Measurements from ENCODE around the gene OLFM2.
"Not testable (repeated sequence)": the region's sequence is repeated elsewhere in the genome, so short reads cannot be mapped to it uniquely, and the experiment has no call there.

Gene OLFM2
- 1.4 to 3.6 reads per million in 2 donors for total RNA-seq

DNA sequence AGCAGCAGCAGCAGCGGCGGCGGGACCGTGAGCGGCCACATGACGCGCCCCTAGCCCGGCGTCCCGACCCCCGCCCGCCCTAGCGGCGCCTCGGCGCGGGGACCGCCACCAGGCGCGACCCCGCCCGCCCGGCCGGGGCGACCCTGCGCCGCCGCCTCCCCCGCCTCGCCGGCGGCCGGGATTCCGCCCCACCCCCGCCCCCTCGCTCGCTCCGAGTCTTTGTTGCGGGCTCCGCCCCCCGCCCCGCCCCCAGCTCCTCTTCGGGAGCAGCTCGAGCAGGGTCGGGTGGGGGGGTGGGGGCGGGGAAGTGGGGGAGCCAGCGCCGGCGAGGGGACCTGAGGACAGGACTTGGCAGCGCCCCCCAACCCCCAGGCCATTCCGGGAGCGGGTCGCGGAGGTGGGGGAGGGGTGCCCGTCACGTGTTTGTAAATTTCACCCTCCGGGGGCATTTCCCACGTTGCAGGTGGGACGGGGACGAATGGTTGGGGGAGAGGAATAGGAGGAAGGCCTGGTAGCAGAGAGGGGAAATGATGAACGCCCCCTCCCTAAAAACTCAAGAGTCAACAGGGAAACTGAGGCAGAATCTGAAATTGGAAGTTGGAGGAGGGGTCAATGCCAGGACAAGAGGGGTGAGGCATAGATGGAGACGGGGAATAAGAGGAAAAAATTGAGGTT lies at the start of gene OLFM2:
OLFM2 (minus strand) TSS at position 190 of the 675 bp plus-strand sequence; CDS start at position 41, 149 bp downstream.
- DNase-seq, result no peak

DNA sequence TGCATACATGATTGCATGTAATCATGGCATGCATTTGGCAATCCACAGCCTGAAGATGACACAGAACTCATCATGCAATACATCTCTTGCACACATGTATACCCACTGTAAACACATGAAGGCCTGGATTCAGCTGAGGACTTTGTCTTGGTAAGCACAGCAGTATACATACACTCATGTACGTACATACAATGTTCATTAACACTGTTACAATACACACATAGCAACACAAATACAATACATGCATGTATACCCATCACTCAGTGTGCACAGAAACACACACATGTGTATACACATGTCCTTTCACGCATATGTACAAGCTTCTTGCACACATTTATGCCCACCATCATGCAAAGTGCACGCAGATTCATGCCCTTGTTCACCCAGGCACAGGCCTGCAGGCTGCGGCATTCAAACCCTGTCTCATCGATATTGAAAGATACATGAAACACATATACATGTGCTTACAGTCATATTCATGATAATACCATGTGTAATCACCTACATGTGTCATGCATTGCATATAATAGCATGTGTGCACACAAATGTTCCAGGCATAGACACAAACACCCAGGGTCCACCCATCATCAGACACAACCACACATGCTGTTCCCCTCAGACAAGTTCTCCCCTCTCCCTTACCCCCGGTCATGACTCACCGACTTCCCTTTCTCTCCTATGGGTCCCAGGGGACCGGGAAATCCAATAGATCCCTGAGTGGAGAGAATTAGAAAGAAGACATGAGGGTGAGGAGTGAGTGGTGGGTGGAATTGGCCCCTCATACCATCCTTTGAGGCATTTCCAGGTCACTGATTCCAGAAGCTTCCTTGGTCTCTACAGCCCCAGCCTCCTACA lies 45.3 kb upstream of the OLFM2 start:
- DNase-seq, result no peak

DNA sequence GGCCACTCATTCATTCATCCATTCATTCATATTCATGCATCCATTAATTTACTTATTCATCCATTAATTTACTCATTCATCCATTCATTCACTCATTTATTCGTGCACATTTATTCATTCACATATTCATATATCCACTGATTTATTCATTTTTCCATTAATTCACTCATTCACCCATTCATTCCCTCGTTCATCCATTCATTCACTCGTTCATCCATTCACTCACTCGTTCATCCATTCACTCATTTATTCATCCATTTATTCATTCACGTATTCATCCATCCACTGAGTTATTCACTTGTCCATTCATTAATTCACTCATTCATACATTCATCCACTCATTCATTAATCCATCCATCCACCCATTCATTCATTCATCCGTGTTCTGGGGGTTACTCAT lies 35.8 kb upstream of the OLFM2 start:
- no peak for DNase-seq

DNA sequence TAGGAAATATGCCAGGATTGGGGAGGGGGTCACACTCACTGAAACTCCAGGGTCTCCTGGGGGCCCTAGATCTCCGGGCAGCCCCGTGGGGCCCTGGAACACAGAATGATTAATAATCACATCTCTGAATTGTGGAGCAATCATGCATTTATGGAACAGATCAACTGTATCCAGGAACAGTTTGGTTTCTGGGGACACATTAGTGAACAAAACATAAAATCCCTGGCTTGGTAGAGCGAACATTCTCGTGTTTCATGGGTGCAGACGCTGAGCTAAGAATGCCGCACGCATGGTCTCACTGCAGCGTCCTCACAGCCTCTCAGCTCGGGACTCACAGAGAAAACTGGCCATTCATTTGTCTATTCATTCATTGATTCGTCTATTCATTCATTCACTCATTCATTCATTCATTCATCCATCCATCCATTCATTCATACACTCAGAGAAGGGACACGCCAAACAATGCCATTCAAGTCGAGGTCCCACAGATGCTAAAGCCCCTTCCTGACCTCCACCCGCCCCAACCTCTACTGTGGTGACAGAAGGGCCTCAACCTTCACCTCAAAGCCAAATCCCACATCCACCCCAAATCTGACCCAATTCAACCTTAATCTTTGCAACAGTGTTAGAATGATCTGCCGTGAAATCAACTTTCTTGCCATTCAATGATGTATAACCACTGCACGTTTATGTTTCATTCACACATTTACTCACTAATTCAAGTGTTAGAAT lies 35.0 kb upstream of the OLFM2 start:
- no peak for DNase-seq

DNA sequence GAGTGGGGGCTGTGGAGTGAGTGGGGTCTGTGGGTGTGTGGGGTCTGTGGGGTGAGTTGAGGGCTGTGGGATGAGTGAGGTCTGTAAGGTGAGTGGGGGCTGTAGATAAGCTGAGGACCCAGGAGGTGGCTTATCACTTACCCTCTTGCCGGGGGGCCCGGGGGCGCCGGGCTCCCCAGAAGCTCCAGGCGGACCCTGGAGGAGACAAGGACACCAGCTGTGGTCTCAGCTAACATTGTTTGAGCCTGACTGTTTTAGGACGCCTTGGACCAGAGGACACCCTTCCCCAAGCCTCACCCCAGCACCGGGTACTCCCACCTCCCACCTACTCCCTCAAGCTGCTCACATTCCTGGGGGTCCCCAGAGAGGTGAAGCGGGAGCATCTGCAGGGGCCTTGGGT lies 34.2 kb upstream of the OLFM2 start:
- no peak for DNase-seq

DNA sequence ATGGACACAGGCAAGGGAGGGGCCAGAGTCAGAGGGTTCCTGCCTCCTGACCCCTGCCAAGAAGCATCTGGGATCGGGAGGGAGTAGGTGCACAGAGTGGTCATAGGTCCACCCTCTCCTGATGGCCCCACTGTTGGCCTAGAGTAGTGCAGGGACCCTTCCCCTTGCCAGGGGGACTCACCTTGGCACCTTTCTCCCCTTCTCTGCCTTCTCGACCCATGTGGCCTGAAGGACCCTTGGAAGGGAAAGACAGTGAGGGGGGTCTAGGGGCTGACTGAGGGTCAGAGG lies 33.3 kb upstream of the OLFM2 start:
- no peak for DNase-seq

DNA sequence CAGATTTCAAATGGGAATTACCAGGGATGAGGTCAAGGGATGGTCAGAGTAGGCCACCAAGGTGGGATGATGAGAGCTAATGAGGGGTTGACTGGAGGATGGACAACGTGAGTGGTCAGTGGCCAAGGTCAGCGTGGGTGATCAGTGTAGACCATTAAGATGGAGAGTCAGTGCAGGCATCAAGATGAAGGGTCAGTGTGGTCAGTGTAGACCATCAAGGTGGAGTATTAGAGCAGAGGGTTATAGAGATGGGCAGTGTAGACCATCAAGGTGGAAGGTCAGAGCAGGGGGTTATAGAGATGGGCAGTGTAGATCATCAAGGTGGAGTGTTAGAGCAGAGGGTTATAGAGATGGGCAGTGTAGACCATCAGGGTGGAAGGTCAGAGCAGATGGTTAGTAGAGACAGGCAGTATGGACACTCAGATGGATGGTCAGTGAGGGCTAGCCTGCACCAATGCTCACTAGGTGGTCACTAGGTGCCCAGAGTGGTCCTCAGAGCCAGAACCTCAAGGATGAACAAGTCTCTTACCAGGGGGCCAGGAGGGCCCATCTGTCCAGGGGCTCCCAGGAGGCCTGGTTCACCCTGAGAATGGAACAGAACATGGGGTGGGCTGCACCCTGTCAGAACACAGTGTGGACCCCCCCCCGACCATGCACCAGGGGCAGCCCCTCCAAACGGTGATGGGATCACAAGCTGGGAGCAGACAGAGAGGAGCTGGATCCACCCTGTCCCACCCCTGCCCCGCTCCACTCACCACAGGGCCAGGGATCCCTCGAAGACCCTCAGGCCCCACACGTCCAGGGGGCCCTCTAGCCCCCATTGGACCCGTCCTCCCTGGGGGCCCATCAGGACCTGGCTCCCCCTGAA lies 32.7 kb upstream of the OLFM2 start:
- no peak for DNase-seq

DNA sequence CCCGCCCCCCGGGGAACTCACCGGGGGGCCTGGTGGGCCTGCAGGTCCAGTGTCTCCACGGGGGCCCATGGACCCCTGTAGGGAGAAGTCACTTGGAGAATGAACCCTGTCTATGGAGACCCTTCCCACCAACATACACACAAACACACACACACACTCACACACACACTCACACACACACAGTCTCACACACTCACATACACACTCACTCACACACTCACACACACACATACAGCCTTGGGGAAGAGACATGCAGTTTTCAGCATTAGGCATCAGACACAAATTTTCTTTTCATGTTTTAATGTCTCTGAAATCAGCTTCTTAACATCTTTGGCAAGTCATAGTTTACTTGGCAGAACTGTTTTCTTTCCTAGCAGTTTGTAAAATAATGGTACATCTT lies 31.0 kb upstream of the OLFM2 start:
- no peak for DNase-seq

DNA sequence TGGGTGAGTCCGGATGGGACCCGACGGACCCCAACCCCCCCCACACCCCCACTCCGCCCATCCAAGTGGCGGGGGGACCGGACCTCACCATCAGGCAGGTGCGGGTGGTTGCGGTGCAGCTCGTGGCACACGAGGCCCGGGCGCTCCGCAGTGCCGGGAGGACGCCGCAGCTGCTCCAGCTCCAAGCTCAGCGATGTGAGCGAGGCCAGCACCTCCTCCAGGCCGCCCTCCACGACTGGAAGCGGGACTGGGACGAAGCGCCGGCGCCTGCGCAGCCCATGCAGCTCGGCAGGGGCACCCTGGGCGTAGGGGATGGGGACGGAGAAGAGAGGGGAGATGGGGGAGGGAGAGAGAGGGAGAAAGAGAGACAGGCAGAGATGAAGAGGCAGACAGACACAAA lies 30.1 kb upstream of the OLFM2 start:
- no peak for DNase-seq

DNA sequence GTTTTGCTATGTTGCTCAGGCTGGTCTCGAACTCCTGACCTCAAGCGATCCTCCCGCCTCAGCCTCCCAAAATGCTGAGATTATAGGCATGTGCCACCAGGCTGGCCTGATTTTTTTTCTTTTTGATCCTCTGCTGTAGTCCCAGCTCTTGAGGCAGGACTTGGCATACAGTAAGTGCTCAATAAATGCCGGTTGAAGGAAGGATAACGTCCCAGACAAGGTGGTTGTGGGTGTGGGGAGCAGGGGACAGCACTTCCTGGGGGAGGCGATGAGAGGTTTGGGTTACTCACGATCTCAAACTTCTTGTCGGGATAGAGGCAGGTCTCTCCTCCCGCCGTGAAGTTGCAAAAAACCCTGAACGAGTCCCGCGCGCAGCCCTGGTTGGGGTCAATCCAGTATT lies 29.7 kb upstream of the OLFM2 start:
- no peak for DNase-seq

DNA sequence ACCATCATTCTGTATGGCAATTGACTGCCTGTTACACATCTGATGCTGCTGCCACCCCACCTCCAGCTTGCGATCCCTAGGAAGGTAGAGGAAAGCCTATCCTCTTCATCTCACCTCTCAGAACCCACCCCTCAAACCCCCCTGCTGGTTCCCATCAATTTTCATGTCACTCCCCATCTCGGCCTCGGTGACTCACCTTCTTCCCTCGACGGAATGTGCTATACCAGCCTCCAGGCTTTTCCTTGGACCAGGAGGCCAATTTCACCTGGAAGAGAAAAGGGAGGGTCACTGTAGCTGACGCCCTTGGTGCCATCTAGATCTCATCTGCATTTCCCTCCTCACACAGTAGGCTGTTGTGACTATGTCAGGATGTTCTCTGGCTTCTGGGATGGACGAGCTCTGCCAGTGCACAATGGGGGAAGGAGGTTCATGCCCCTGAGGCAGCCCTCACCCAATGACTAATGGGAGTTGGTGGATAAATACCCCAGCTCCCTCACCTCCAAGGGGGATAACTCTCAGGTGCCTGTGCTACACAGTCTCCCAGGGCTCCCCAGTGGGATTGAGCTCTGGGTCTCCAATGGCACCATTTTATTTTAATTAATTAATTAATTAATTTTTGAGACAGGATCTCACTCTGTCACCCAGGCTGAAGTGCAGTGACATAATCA lies 26.4 kb upstream of the OLFM2 start:
- DNase-seq, result no peak

DNA sequence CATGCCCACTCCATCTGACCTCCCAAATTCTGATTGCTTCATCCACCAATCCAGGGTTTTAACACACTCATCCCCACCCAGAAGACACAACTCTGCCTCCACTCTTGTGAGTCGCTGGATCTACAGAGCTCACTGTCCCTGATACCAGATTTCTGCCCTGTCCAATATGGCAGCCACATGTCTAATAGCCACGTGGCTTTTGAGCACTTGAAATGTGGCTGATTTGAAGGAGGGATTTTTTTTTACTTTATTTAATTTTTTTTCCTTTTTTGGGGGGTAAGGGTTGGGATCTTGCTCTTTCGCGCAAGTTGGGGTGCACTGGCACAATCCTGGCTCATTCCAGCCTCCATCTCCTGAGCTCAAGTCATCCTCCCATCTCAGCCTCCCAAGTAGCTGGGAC lies 24.8 kb upstream of the OLFM2 start:
- no peak for DNase-seq

DNA sequence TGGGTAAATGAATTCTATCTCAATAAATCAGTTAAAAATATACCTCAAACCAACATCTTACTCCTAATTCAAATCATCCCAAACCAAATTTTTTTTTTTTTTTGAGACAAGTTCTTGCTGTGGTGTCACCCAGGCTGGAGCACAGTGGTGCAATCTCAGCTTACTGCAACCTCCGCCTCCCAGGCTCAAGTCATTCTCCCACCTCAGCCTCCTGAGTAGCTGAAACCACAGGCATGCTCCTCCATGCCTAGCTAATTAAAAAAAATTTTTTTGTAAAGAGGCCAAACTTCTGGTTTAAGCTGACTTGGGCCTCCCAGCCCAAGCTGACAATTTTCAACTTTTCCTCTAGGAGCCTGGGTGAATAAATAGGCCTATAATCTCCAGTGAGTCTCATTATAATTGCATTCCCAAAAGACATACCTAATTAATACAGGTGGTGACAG lies 22.1 kb upstream of the OLFM2 start:
- no peak for DNase-seq

DNA sequence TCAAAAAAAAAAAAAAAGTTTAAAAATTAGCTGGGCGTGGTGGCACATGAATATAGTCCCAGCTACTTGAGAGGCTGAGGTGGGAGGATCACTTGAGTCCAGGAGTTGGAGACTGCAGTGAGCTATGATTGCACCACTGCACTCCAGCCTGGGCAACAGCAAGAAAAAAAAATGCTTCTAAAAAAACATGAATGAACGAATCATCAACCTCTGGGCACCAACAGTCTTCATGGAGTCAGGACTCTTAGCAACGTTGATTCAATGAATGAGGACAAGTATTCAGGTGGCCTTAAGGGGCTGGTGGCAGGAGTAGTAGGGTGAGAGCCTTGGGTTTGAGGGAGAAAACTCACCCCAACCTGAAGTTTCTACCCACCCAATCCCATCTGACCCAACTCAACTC lies 20.6 kb upstream of the OLFM2 start:
- no peak for DNase-seq

DNA sequence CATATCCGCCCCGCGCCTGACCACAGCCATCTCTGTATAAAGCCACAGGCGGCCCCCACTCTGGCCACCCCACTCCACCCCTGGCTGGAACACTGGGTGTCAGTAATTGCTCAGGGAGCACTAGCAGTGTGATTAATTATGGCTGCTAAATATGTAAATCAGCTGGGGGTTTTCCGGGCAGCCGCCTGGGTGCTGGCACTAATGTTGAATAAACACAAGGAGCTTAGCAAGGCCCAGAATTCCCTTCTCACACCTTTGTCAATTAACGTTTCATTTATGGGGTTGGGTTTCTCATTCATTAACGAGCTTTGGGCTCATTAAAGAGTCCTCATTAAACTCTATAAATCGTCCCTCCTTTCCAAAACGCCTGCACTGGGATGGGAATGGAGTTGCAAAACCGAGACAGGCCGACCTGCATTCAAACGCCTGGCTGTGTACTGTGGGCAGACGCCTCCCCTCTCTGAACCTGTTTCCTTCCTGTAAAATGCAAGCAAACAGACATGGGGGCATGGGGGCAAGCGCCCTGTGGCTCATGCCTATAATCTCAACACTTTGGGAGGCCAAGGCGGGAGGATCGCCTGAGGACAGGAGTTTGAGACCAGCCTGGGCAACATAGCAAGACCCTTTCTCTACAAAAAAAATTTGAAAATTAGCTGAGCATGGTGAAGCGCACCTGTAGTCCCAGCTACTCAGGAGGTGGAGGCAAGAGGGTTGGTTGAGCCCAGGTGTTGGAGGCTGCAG lies 17.7 kb upstream of the OLFM2 start:
- DNase-seq, result no peak

DNA sequence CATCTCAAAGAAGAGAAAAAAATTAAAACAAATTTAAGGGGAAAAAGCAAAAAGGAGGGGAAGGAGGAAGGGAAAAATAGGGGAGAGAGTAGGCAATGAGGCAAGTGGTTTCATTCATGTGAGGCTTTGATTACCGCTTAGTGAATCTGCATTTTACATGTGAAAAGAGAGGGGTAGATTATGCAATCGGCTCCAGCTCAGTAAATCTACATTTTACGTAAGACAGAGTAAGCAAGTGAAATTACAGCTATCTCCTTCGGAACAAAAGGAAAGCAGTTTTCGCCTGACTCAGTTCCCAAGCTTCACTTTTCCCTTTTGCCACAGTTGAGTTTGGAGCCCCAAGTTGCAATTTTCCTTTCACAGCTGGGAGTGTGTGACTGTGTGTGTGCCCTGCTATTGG lies 16.0 kb upstream of the OLFM2 start:
- no peak for DNase-seq

DNA sequence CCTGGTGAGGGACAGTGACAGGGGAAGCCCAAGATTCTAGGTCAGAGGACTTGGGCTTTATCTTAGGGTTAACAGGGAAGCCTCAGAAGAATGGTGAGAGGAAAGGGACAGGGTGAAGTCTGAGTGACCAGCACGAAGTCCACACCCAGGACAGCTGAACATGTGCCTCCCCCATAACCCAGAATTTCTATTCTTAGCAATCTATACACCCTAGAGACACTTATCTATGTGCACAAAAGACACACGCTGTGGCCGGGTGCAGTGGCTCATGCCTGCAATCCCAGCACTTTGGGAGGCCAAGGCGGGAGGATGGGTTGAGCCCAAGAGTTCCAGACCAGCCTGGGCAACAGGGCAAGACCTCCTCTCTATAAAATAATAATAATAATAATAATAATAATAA lies 11.1 kb upstream of the OLFM2 start:
- no peak for DNase-seq

DNA sequence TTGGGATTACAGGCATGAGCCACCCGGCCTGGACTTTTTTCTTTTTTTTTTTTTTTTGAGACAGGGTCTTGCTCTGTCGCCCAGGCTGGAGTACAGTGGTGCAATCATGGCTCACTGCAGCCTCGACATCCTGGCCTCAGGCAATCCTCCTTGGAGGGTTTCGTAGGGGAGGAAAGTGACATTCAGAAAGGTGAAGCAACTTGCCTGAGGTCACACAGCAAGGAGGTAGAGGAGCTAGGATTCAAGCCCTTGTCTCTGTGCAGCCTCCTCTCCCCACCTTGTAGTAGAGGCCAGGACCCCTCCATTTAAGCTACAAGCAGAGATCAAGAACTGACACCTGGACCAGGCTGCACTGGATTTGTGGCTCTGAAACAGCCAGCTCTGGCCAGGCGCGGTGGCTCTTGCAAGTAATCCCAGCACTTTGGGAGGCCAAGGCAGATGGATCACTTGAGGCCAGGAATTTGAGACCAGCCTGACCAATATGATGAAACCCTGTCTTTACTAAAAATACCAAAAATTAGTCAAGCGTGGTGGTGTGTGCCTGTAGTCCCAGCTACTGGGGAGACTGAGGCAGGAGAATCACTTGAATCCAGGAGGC lies 10.3 kb upstream of the OLFM2 start:
- not testable (repeated sequence) for DNase-seq

DNA sequence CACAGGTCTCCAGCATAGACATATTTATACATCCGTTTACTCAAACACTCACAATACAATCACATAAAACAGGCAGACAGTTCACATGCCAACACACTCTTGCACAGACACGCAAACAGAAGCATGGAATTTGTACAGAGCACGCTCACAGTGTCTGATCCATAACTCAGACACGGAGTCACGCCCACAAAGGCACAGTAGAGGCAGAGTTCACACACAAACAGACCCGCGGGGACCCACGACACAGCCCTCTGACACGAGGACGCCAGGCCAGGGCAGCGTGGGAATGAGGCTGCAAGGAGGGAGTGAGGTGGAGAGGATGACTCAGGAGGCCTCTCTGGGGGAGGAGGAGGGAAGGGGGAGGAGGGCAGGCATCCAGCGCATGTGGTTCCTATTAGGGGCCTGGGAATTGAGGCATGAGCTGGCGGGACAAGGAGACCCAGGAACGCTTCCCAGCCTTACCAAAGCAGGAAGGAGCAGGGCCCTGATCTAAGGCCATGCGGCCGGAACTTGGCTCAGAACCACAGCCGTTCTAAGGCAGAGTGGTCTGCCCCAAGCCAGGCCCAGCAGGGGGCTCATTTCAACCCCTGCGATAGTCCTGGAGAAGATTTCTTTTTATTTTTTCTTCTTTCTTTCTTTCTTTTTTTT lies 9.1 kb upstream of the OLFM2 start:
- DNase-seq, result no peak

DNA sequence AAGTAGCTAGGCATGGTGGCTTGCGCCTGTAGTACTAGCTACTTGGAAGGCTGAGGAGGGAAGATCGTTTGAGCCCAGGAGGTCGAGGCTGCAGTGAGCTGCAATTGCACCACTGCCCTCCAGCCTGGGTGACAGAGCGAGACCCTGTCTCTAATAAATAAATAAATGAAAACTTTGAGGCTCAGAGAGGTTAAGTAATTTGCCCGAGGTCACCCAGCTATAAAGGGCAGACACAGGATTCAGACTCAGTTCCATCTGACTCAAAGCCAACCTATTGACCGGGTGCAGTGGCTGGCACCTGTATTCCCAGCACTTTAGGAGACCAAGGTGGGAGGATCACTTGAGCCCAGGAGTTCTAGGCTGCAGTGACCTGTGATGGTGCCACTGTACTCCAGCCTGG lies 7.4 kb upstream of the OLFM2 start:
- DNase-seq, result no peak

DNA sequence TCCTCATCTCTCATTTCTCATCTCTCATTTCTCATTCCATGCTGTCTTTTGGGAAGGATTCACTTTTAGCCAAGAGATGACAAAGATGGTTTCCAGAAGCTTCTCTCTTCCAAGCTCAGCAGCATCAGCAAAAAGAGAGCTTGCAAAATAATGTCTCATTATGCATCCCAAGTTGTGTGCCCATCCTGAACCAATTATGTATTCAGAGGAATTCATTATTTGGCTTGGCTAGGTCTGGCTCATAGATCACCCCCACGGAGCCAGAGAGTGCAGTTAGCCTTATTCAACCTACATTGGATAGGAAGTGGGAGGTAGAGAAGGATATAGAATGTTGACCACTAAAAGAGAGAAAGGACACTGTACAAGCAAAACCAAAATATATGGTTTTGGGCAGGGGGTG lies 5.4 kb upstream of the OLFM2 start:
- no peak for DNase-seq

Measured in activated gamma-delta T cell (primary cell).